GM19372 (cell line): ENCODE measurements around the gene PRF1.

Source experiments
- ATAC-seq: cut with Tn5 transposase; IDR thresholded peaks from one replicate; pipeline ENCODE4 v1.9.1; 2021; ENCODE audit warnings: mild to moderate bottlenecking, low read depth, moderate library complexity; ENCODE audit not compliant: unreplicated experiment

Gene PRF1

DNA sequence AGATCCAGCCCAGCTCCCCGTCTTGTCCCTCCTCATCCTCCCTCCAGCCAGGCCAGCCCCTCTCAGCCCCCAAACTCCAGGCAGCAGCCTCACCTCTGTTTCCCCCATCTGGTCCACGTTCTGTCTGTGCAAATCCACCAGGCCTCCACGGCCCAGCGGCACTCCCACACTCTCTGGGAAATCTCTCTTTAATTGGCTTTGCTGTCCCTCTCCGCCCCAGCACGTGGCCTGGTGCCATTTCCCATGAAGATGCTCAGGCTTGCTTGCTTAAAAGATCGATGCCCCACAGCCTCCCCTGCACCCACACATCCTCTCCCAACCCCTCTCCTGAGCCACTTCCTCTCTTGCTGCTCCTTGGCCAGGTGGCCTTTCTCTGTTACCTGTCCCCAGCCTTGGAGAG lies 39.3 kb downstream of the PRF1 start:
- no peak for ATAC-seq

DNA sequence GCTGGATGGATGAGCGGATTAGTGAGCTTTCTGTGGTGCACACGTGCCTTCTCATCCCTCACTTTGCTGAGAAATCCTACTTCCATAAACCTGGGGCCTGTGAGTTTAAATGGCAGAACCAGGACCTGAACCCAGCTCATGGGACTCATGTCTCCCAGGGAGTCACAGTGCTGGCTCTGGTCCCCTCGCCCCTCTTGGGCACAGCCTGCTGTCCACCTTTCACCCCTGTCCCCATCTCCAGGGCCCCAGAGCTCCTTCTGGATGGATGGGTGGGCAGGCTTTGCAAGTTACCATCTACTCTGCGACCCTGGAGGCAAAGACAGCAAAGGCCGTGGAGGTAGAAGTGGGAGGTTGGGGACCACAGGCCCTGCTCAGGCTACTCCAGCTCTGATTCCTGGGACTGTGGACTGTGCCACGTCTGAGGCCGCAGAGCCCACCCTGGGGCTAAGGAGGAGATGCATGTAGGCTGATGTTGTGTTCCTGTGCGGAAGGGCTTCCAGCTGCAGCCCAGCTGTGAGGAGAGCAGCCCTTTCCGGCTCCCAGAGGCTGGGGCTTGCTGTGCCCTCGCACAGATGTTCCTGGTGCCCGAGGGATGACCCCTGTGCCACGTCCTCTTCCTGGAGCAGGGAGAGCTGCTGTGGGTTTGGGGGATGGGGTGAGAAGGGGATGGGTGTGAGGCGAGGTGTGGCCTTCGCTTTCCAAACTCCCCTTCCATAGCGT lies 40.3 kb downstream of the PRF1 start:
- ATAC-seq = no peak

DNA sequence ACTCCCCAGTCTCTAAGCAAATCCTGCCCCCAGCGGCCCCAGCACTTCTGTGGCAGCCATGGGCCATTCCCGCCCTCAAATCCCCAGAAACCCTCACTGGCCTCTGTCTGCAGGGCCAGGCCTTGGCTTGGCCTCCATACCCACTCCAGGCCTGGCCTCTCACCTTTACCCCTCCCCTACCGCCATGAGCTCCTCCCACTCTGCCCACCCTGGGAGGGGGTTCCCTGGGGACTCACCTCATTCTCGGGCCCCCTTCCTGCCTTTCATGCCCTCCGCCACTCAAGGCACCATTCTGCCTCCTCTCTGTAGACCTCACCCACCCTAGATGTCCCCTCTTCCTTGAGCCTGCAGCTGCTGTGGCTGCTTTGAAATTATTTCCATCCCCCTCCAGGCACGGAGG lies 41.0 kb downstream of the PRF1 start:
- no peak for ATAC-seq

GRCh38 chr10:70561070-70561469 lies 41.5 kb downstream of the PRF1 start:
- ATAC-seq = no peak

- no peak for ATAC-seq
Observed at GRCh38 chr10:70560511-70560941, 42.0 kb downstream of the PRF1 start.

- ATAC-seq = no peak
Observed at GRCh38 chr10:70559861-70560260, 42.7 kb downstream of the PRF1 start.

DNA sequence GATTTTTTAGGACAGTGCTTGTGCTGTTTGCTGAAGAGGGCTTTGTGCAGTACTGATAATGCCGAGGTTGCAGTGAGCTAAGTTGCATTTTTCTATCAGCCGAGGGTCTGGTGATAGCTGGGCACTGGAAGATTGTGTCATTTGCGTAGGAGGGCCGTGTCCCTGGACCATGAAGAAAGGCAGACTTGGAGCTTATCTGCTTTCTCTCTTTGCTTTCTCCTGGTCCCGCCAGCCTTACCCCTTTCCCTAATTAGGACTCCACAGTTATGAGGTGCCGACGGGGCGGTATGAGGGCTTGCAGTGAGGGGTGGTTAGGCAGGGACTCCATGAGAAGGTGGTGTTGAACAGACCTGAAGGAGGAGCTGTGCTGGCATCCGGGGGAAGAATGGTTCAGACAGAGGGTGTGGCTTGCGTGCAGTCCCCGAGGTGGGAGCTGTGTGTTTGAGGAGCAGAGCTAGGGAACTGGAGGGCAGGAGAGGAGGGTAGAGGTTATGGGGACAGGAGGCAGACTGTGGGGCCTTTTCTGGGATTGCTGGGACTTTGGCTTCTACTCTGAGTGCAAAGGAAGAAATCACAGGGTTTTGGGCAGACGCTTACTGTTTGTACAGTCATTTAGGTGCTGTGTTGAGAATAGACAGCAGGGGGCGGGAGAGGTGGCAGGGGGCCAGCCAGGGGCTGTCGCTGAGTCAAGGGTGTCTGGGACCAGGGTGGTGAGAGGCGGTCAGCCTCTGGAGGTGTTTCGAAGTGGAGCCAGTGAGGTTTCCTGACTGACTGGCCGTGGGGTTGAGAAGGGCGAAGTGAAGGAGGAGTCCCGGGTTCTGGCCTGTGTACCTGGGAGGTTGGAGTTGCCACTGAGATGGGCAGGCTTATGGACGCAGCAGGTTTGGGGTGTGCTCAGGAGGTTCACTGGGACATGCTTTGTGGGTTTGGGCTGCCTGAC lies 43.4 kb downstream of the PRF1 start:
- ATAC-seq = peak; percentile 82

DNA sequence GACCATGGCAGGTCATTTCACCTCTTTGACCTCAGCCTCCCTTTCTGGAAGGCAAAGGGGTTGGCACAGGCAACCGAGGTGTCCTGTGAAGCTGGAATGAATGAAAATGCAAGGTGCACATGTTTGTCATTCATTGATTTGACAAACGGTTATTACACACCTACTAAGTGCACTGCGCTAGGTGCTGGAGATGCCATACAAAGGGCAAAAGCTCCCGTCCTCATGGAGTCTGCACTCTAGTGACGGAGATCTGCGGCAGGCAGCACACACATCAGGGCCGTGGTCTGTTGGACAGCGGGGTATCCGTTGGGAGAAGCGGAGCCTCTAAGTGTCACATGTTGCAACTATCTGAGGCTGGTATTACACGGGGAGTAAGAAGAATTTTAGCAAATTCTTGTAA lies 44.2 kb downstream of the PRF1 start:
- ATAC-seq = no peak

GRCh38 chr10:70557876-70558275 lies 44.7 kb downstream of the PRF1 start:
- ATAC-seq = no peak

- no peak for ATAC-seq
Observed at GRCh38 chr10:70557086-70557845, 45.3 kb downstream of the PRF1 start.

DNA sequence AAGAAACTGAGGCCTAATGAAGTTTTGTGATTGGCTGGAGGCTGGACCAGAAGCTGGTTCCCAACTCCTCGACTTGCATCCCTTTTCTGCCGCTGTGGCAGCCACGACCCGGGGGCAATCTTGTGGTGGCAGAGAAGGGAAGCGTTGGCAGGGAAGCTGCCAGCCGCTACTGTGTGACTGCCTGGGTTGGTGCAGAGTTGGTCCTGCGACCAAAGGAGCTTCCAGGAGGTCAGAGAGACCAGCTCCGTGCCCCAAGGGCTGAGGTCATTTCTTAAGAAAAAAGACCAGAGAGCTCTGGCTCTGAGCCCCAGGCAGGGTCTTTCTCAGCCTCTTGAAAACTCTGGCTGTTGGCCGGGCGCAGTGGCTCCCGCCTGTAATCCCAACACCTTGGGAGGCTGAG lies 47.2 kb downstream of the PRF1 start:
- no peak for ATAC-seq

DNA sequence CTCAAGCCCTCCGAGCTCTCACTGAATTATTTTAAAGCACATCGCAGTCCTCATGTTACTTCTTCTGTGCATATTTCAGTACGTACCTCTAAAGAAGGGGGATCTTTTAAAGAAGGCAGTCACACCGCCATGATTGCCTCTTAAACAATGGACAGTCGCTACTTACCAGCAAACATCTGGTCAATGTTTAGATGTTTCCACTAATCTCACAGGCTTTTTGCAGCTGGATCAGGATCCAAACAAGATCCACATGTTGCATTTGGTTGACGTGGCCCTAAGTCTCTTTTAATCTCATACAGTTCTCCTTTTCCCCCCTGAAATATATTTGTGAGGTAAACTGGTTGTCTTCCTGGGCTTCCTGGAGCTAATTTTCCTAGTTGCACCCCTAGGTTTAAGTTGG lies 50.0 kb downstream of the PRF1 start:
- ATAC-seq = no peak

- no peak for ATAC-seq
Observed at GRCh38 chr10:70551971-70552422, 50.5 kb downstream of the PRF1 start.

GRCh38 chr10:70551466-70551865 lies 51.1 kb downstream of the PRF1 start:
- ATAC-seq = no peak

- ATAC-seq = no peak
Observed at GRCh38 chr10:70550459-70550858, 52.1 kb downstream of the PRF1 start.

DNA sequence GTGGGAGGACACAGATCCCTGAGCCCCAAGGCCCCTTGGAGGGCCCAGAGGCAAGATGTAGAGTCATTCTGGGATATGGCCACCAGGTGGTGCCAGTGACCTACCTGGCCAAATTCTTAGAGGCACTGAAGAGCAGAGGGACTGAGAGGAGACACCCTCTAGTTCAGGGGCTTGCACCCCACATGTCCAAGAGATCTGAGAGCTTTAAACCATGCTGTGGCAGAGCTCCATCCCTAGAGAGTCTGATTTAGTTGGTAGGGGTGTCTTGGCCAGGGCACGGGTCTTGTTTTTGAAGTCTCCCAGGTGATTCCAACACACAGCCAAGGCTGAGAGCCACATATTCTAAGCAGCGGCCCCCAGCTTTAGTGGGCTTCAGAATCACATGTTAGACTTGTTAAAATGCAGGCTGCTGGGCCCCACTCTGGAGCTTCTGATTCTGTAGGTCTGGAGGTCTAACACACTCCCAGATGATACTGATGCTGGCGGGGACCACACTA lies 52.5 kb downstream of the PRF1 start:
- peak; percentile 56 for ATAC-seq

GRCh38 chr10:70549351-70549961 lies 53.1 kb downstream of the PRF1 start:
- ATAC-seq = no peak
